HAP-1 (cell line): ENCODE measurements around the gene TWF1.
"Not testable (repeated sequence)": the region's sequence is repeated elsewhere in the genome, so short reads cannot be mapped to it uniquely, and the experiment has no call there.

Source experiments
- DNase-seq, 2 experiments: peaks; one replicate each; pipeline ENCODE4 v3.0.0-alpha.2; 2016 to 2020; ENCODE audit warnings: low spot score in 2 of 2
- H3K27me3 ChIP-seq: fragments of 250-450 bp; sonication (Bioruptor Pico); 2 replicates; pipeline ENCODE4 v1.5.1; 2020; ENCODE audit warnings: low read depth, mild to moderate bottlenecking, moderate library complexity
- H3K36me3 ChIP-seq: fragments of 250-450 bp; sonication (Bioruptor Pico); replicated peaks from 2 replicates; pipeline ENCODE4 v1.5.1; 2020; ENCODE audit warnings: mild to moderate bottlenecking
- H3K4me1 ChIP-seq: fragments of 250-450 bp; sonication (Bioruptor Pico); 2 replicates; pipeline ENCODE4 v1.5.1; 2020; ENCODE audit warnings: mild to moderate bottlenecking
- H3K4me3 ChIP-seq: fragments of 250-450 bp; sonication (Bioruptor Pico); 2 replicates; pipeline ENCODE4 v1.5.1; 2020; ENCODE audit warnings: mild to moderate bottlenecking, moderate library complexity
- H3K9me3 ChIP-seq: fragments of 250-450 bp; sonication (Bioruptor Pico); 2 replicates; pipeline ENCODE4 v1.5.1; 2020; ENCODE audit warnings: mild to moderate bottlenecking, moderate library complexity
- in situ Hi-C: fragments of 300-500 bp; cut with MboI; formaldehyde crosslinking; loops from 3 replicates; pipeline ENCODE4 v1.14.3; 2020; ENCODE audit warnings: low sequenced_read_pairs, inconsistent platforms, mixed read lengths

TWF1 gene

GRCh38 chr12:43805860-43806736 is at the start of gene TWF1:
Gene TWF1 (minus strand): TSS chr12:43806317. CDS start chr12:43806245, 72 bp downstream.
- no peaks in the 10 kb centered on the region for H3K9me3 ChIP-seq
- H3K36me3 ChIP-seq: peaks cover 20% of the 10 kb centered on the region

GRCh38 chr12:43852744-43853143 is 46.6 kb upstream of the TWF1 start:
- in situ Hi-C loops: no loop called here
- H3K4me1 ChIP-seq: no peaks in the 10 kb centered on the region

More at GRCh38 chr12:43805860-43806736, at the start of gene TWF1:
- H3K4me1 ChIP-seq: peaks cover 17% of the 10 kb centered on the region
- H3K4me3 ChIP-seq: peak within 1 kb of the TSS; percentile 90
- in situ Hi-C loops: no loop called here
- no peaks in the 10 kb centered on the region for H3K27me3 ChIP-seq
- DNase-seq: peak; percentile 73 to 86

GRCh38 chr12:43848786-43849185 is 42.7 kb upstream of the TWF1 start:
- DNase-seq: no peak
- no peak overlapping the region for H3K4me3 ChIP-seq
- H3K9me3 ChIP-seq: no peaks in the 10 kb centered on the region
- in situ Hi-C loops: no loop called here
- H3K36me3 ChIP-seq: 0 out of 2 replicates have a peak, but pooled peaks cover 3% of the 10 kb centered on the region
- no peaks in the 10 kb centered on the region for H3K4me1 ChIP-seq
- H3K27me3 ChIP-seq: no peaks in the 10 kb centered on the region

More at GRCh38 chr12:43852744-43853143, 46.6 kb upstream of the TWF1 start:
- Histone ChIP-seq H3K36me3 (no peaks in the 10 kb centered on the region), H3K27me3 (no peaks in the 10 kb centered on the region), H3K9me3 (no peaks in the 10 kb centered on the region), H3K4me3 (no peak overlapping the region)
- no peak for DNase-seq

GRCh38 chr12:43848226-43848507 is 42.0 kb upstream of the TWF1 start:
- Histone ChIP-seq H3K27me3 (no peaks in the 10 kb centered on the region), H3K36me3 (0 out of 2 replicates have a peak, but pooled peaks cover 3% of the 10 kb centered on the region), H3K9me3 (no peaks in the 10 kb centered on the region), H3K4me3 (no peak overlapping the region), H3K4me1 (no peaks in the 10 kb centered on the region)
- no peak for DNase-seq
- in situ Hi-C loops: no loop called here

GRCh38 chr12:43847425-43848225 is 41.5 kb upstream of the TWF1 start:
- in situ Hi-C loops: not testable (repeated sequence)

GRCh38 chr12:43842259-43842658 is 36.1 kb upstream of the TWF1 start:
- H3K9me3 ChIP-seq: no peaks in the 10 kb centered on the region
- H3K4me1 ChIP-seq: no peaks in the 10 kb centered on the region
- no peak for DNase-seq
- H3K27me3 ChIP-seq: no peaks in the 10 kb centered on the region
- in situ Hi-C loops: no loop called here
- H3K4me3 ChIP-seq: no peak overlapping the region
- H3K36me3 ChIP-seq: 0 out of 2 replicates have a peak, but pooled peaks cover 3% of the 10 kb centered on the region

More at GRCh38 chr12:43847425-43848225, 41.5 kb upstream of the TWF1 start:
- DNase-seq, H3K4me1 ChIP-seq, H3K36me3 ChIP-seq, H3K9me3 ChIP-seq, H3K4me3 ChIP-seq, H3K27me3 ChIP-seq: not testable (repeated sequence)

- H3K4me1 ChIP-seq: no peaks in the 10 kb centered on the region; the same call in 1 of the 2 replicates
- H3K27me3 ChIP-seq: no peaks in the 10 kb centered on the region
- no peaks in the 10 kb centered on the region for H3K9me3 ChIP-seq
- in situ Hi-C loops: no loop called here
- no peak overlapping the region for H3K4me3 ChIP-seq
- DNase-seq: no peak
- H3K36me3 ChIP-seq: 0 out of 2 replicates have a peak, but pooled peaks cover 3% of the 10 kb centered on the region
These were observed 35.1 kb upstream of the TWF1 start for GRCh38 chr12:43841253-43841652.

- Histone ChIP-seq H3K36me3 (no peaks in the 10 kb centered on the region), H3K27me3 (no peaks in the 10 kb centered on the region), H3K4me1 (peaks cover 2% of the 10 kb centered on the region; the same call in 1 of the 2 replicates), H3K4me3 (no peak overlapping the region), H3K9me3 (no peaks in the 10 kb centered on the region)
- in situ Hi-C loops: no loop called here
- no peak for DNase-seq
These were observed 34.2 kb upstream of the TWF1 start for GRCh38 chr12:43840338-43840737.

GRCh38 chr12:43836475-43836989 is 30.4 kb upstream of the TWF1 start:
- Histone ChIP-seq H3K4me3 (peak overlapping the region; percentile 45), H3K4me1 (peaks cover 4% of the 10 kb centered on the region; the same call in 1 of the 2 replicates), H3K27me3 (no peaks in the 10 kb centered on the region), H3K36me3 (no peaks in the 10 kb centered on the region), H3K9me3 (no peaks in the 10 kb centered on the region)
- DNase-seq: peak; percentile 18 to 31
- in situ Hi-C loops: no loop called here

- Histone ChIP-seq H3K4me3 (peak within 1 kb of the TSS; percentile 45), H3K4me1 (peaks cover 4% of the 10 kb centered on the region; the same call in 1 of the 2 replicates), H3K27me3 (no peaks in the 10 kb centered on the region), H3K9me3 (no peaks in the 10 kb centered on the region), H3K36me3 (no peaks in the 10 kb centered on the region)
- in situ Hi-C loops: no loop called here
- DNase-seq: peak; percentile 39 to 63
These were observed 29.7 kb upstream of the TWF1 start, which contains the start of gene TMEM117 for GRCh38 chr12:43835656-43836474. Gene TMEM117 (plus strand): TSS chr12:43836081.

- H3K9me3 ChIP-seq: no peaks in the 10 kb centered on the region
- peak overlapping the region; percentile 45 for H3K4me3 ChIP-seq
- peaks cover 4% of the 10 kb centered on the region; the same call in 1 of the 2 replicates for H3K4me1 ChIP-seq
- no peak for DNase-seq
- H3K27me3 ChIP-seq: no peaks in the 10 kb centered on the region
- in situ Hi-C loops: no loop called here
- no peaks in the 10 kb centered on the region for H3K36me3 ChIP-seq
These were observed 29.1 kb upstream of the TWF1 start for GRCh38 chr12:43835264-43835655.

- no peak for DNase-seq
- in situ Hi-C loops: no loop called here
- Histone ChIP-seq H3K36me3 (no peaks in the 10 kb centered on the region), H3K4me3 (no peak overlapping the region), H3K27me3 (no peaks in the 10 kb centered on the region), H3K9me3 (no peaks in the 10 kb centered on the region), H3K4me1 (peaks cover 8% of the 10 kb centered on the region)
These were observed 26.5 kb upstream of the TWF1 start for GRCh38 chr12:43832463-43833168.
